SU-DHL-6 (cell line): ENCODE results near the gene CRYBG3.

ENCODE experiments used
- H2AFZ ChIP-seq: fragments of 200-600 bp; sonication (generic); 2 replicates; pipeline ENCODE4 v1.6.1; 2014; ENCODE audit warnings: low read depth, mild to moderate bottlenecking, moderate library complexity, mixed read lengths, antibody characterized with exemption, low read length; ENCODE audit not compliant: severe bottlenecking
- H3F3A ChIP-seq: fragments of 200-600 bp; shearing (Covaris generic); 2 replicates; pipeline ENCODE4 v1.6.0; 2016; ENCODE audit warnings: antibody characterized with exemption, mild to moderate bottlenecking; ENCODE audit not compliant: insufficient read depth
- H3K27ac ChIP-seq: fragments of 200-600 bp; sonication (generic); 2 replicates; pipeline ENCODE4 v1.5.1; 2016; ENCODE audit warnings: low read depth, mild to moderate bottlenecking, low read length, moderate library complexity, mixed read lengths
- H3K27me3 ChIP-seq: fragments of 200-600 bp; sonication (generic), shearing (Covaris generic); 2 replicates; pipeline ENCODE4 v1.6.0; 2014; ENCODE audit warnings: mild to moderate bottlenecking, low read length
- H3K36me3 ChIP-seq: fragments of 200-600 bp; sonication (generic); 2 replicates; pipeline ENCODE4 v1.6.1; 2014; ENCODE audit warnings: mild to moderate bottlenecking, low read length, mixed read lengths
- H3K4me2 ChIP-seq: fragments of 300-600, 200-600 bp; shearing (Covaris generic), sonication (generic); 2 replicates; pipeline ENCODE4 v1.6.0; 2014; ENCODE audit warnings: low read length, low read depth, mild to moderate bottlenecking; ENCODE audit not compliant: poor library complexity, severe bottlenecking
- H3K4me3 ChIP-seq: fragments of 200-600 bp; sonication (generic); 2 replicates; pipeline ENCODE4 v1.5.1; 2014; ENCODE audit warnings: antibody characterized with exemption, low read length, mild to moderate bottlenecking, mixed read lengths; ENCODE audit not compliant: insufficient read depth, poor library complexity, severe bottlenecking
- H3K79me2 ChIP-seq: fragments of 200-600 bp; sonication (generic); 2 replicates; pipeline ENCODE4 v1.6.1; 2014; ENCODE audit warnings: mild to moderate bottlenecking, low read length, moderate library complexity; ENCODE audit not compliant: insufficient read depth
- H3K9ac ChIP-seq: fragments of 200-600 bp; sonication (generic); 2 replicates; pipeline ENCODE4 v1.7.0; 2014; ENCODE audit warnings: mild to moderate bottlenecking, low read length
- H3K9me2 ChIP-seq: fragments of 200-600 bp; sonication (generic); replicated peaks from 2 replicates; pipeline ENCODE4 v1.6.1; 2014; ENCODE audit warnings: low read length; ENCODE audit not compliant: insufficient read depth
- H3K9me3 ChIP-seq: fragments of 200-600 bp; sonication (generic); 2 replicates; pipeline ENCODE4 v1.6.1; 2014; ENCODE audit warnings: low read length, mixed read lengths; ENCODE audit not compliant: insufficient read depth
- H4K20me1 ChIP-seq: fragments of 200-600 bp; sonication (generic); 2 replicates; pipeline ENCODE4 v1.6.1; 2014; ENCODE audit warnings: low read depth, mild to moderate bottlenecking, antibody characterized with exemption, low read length, moderate library complexity, mixed read lengths
- EZH2phosphoT487 ChIP-seq: fragments of 200-600 bp; sonication (generic), shearing (Covaris generic); conservative IDR thresholded peaks from 2 replicates; pipeline ENCODE4 v1.6.1; 2018; ENCODE audit warnings: mild to moderate bottlenecking, antibody characterized with exemption, low read length, moderate library complexity, mixed read lengths
- TF ChIP-seq, protein P1 (sequence below): fragments of 200-600 bp; sonication (generic); IDR thresholded peaks from one replicate; pipeline ENCODE4 v1.5.1; 2017; ENCODE audit warnings: antibody characterized with exemption, mild to moderate bottlenecking, low read length, moderate library complexity; ENCODE audit not compliant: insufficient read depth, poor library complexity, severe bottlenecking

Gene CRYBG3

DNA sequence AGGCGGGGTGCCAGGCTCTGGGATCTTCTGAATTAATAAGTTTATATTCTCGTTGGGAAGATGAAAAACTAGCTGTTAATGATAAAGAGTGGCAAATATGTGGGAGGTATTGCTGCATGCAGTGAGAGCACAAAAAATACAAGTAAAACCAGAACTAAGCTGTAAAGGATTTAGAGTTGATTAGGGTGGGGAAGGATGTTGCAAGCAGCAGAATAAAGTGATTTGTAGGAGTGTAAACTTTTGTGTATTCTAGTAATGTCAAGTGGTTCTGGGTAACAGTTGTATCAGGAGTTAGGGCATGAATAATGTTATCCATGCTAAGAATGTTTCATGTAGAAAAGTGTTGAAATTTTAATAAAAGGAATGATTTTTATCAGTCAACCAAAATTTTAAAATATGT is 18.1 kb downstream of the CRYBG3 start:
- Histone ChIP-seq H3K9me2 (no peaks in the 10 kb centered on the region), H3F3A (no peaks in the 10 kb centered on the region), H3K36me3 (no peaks in the 10 kb centered on the region), H2AFZ (no peak overlapping the region), H3K4me3 (no peak overlapping the region), H3K9me3 (no peaks in the 10 kb centered on the region), H3K27me3 (no peaks in the 10 kb centered on the region), H3K4me2 (no peak overlapping the region), H4K20me1 (no peaks in the 10 kb centered on the region), H3K79me2 (no peaks in the 10 kb centered on the region), H3K27ac (no peak overlapping the region), H3K9ac (no peak overlapping the region)
- TF ChIP-seq, protein P1, sequence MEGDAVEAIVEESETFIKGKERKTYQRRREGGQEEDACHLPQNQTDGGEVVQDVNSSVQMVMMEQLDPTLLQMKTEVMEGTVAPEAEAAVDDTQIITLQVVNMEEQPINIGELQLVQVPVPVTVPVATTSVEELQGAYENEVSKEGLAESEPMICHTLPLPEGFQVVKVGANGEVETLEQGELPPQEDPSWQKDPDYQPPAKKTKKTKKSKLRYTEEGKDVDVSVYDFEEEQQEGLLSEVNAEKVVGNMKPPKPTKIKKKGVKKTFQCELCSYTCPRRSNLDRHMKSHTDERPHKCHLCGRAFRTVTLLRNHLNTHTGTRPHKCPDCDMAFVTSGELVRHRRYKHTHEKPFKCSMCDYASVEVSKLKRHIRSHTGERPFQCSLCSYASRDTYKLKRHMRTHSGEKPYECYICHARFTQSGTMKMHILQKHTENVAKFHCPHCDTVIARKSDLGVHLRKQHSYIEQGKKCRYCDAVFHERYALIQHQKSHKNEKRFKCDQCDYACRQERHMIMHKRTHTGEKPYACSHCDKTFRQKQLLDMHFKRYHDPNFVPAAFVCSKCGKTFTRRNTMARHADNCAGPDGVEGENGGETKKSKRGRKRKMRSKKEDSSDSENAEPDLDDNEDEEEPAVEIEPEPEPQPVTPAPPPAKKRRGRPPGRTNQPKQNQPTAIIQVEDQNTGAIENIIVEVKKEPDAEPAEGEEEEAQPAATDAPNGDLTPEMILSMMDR = no peak

DNA sequence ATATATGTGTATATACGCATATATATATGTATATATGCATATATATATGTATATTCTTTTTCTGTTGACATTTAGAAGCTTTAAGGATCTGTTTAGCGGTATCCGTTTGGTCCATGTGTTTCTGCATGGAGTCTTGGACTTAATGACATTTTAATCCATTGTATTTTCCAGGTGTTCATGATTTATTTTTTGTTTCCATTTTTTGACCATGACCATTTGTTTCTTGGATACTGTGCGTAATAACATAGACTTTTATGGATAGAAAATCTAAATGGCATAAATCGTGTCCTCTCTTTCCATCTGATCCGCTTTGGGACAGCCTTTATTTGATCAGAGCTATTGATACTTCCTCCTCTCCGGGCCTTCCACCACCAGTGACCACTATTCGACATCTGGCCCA is 19.5 kb downstream of the CRYBG3 start:
- no peak overlapping the region for H3K4me3 ChIP-seq
- H2AFZ ChIP-seq = no peak overlapping the region
- H3K27me3 ChIP-seq = no peaks in the 10 kb centered on the region
- no peaks in the 10 kb centered on the region for H3K36me3 ChIP-seq
- no peak overlapping the region for H3K4me2 ChIP-seq
- H3K27ac ChIP-seq = no peak overlapping the region
- H3K79me2 ChIP-seq = no peaks in the 10 kb centered on the region
- H3K9me2 ChIP-seq = no peaks in the 10 kb centered on the region
- H3K9me3 ChIP-seq = no peaks in the 10 kb centered on the region
- TF ChIP-seq EZH2phosphoT487 = no peak
- TF ChIP-seq, protein P1 = no peak
- H3F3A ChIP-seq = no peaks in the 10 kb centered on the region
- no peak overlapping the region for H3K9ac ChIP-seq
- H4K20me1 ChIP-seq = no peaks in the 10 kb centered on the region

DNA sequence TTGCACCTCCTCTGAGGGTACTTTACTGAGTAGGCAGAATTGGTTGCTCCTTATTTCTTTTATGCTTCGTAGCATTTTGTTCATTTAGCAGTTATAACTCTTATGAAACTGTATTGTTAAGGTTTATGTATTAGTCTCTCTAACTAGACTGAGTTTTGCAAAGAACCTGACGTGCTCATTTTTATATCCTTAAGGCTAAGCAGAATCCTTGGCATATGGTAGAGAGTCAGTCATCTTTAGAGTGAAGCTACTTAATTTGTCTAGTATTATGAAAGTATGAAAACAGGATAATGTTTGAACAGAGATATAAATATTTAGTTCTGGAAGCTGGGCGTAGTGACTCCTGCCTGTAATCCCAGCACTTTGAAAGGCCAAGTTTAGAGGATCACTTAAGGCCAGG is 20.1 kb downstream of the CRYBG3 start:
- Histone ChIP-seq H3F3A (no peaks in the 10 kb centered on the region), H2AFZ (no peak overlapping the region), H3K4me3 (no peak overlapping the region), H3K27ac (no peak overlapping the region), H3K9me3 (no peaks in the 10 kb centered on the region), H3K9me2 (no peaks in the 10 kb centered on the region), H4K20me1 (no peaks in the 10 kb centered on the region), H3K36me3 (no peaks in the 10 kb centered on the region), H3K27me3 (no peaks in the 10 kb centered on the region), H3K9ac (no peak overlapping the region), H3K79me2 (no peaks in the 10 kb centered on the region), H3K4me2 (no peak overlapping the region)
- TF ChIP-seq EZH2phosphoT487 = no peak
- TF ChIP-seq, protein P1 = no peak

DNA sequence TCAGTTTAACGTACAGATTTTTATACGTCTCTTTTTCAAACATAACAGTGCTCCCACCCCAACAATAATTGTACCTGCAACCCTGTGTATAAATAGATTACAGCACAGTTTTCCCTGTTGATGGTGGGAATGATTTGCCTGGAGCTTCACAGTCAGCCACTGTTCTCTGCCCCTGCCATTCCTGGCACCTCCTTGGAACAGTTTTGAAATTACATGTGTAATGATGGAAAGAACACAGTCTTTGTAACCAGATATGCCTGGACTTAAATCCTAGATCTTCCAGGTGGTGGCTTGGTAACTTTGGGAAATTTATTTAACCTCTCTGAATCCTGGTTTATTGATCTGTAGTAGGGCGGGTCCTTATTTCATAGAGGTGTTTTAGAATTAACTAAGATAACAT is 27.0 kb downstream of the CRYBG3 start:
- TF ChIP-seq EZH2phosphoT487 = no peak
- TF ChIP-seq, protein P1 = no peak
- no peaks in the 10 kb centered on the region for H3K9me3 ChIP-seq
- no peaks in the 10 kb centered on the region for H4K20me1 ChIP-seq
- H3K4me3 ChIP-seq = no peak overlapping the region
- no peaks in the 10 kb centered on the region for H3K27me3 ChIP-seq
- no peak overlapping the region for H3K9ac ChIP-seq
- no peaks in the 10 kb centered on the region for H3K79me2 ChIP-seq
- H3K27ac ChIP-seq = no peak overlapping the region
- no peaks in the 10 kb centered on the region for H3K36me3 ChIP-seq
- no peak overlapping the region for H3K4me2 ChIP-seq
- H3F3A ChIP-seq = no peaks in the 10 kb centered on the region
- H2AFZ ChIP-seq = no peak overlapping the region
- no peaks in the 10 kb centered on the region for H3K9me2 ChIP-seq
